HG02610 (cell line): ENCODE data around the gene U2AF2.

Source experiments
- ATAC-seq: cut with Tn5 transposase; IDR thresholded peaks from one replicate; pipeline ENCODE4 v1.9.1; 2021; ENCODE audit warnings: mild to moderate bottlenecking, moderate library complexity; ENCODE audit not compliant: unreplicated experiment

Gene U2AF2

DNA sequence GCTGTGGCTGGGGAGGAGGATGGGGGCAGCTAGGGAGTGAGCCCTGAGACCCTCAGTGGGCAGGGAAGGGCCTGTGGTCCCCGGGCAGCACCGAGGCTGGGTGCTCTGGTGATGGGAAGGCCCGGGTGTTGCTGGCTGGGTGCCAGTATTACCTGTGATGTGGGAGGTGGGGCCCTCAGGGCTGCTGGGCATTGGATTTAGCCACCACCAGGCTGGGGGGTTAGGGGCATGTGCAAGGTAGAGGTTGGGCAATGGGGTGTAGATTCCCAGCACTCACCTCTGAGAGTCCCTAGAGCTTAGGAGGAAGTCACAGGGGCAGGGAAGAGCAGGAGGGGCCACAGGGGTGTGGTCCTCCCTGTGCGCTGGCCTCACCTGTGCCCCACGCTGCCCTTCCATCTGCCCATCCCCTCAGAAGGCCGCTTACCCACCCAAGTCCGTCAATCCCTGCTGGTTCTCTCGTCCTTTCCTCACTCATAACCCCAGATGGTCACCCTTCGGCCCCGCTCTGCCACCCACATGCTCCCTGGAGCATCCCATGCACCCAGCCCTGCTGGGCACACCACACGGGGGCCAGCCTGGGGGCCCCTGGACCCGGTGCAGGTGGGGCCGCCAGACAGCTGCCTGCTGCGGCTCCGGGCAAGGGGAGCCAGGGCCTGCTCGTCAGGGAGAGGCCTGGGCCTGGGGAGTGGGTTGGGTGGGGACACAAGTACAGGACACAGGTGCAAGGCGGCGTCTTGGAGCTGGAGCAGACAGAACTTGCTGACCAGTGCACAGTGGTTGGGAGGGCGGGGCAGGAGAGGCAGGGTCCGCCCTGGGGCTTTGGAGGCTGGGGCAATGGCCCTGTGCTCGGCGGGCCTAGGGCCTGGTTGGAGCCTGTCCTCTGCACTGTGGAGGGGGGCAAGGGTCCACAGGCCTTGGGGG lies 32.7 kb downstream of the U2AF2 start:
- no peak for ATAC-seq

DNA sequence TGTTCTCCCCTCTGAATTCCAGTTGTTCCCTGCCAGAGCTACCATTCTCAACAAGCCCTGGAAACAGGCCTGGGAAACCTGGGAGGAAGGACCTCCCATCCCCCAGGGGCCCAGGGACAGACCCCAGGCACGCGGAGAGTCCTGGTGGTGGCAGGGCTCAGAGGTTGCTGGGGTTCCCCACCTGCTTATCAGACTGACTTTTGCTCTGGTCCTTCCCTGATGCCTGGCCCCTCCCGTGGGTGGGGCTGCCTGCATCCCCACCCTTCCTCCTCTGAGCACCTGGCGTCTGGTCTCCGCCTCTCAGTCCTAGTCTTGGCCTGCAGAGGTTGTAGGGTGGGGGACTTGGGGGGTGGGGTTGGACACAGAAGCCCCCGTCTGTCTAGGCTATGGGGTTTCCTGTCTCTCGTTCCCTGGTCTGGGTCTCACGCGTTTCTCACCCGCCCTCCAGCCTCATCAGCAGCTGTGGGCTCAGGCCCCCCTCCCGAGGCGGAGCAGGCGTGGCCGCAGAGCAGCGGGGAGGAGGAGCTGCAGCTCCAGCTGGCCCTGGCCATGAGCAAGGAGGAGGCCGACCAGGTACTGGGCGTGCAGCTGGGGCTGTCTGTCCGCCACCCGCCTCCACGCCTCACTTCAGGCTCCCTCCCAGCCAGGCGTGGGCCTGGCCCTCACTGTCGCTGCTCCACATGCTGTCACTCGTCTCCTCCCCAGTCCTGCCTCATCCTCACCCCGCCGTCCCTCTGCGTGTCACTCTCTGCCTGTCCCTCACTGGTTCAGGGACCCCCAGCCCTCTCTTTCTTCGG lies 33.8 kb downstream of the U2AF2 start:
- ATAC-seq = no peak

DNA sequence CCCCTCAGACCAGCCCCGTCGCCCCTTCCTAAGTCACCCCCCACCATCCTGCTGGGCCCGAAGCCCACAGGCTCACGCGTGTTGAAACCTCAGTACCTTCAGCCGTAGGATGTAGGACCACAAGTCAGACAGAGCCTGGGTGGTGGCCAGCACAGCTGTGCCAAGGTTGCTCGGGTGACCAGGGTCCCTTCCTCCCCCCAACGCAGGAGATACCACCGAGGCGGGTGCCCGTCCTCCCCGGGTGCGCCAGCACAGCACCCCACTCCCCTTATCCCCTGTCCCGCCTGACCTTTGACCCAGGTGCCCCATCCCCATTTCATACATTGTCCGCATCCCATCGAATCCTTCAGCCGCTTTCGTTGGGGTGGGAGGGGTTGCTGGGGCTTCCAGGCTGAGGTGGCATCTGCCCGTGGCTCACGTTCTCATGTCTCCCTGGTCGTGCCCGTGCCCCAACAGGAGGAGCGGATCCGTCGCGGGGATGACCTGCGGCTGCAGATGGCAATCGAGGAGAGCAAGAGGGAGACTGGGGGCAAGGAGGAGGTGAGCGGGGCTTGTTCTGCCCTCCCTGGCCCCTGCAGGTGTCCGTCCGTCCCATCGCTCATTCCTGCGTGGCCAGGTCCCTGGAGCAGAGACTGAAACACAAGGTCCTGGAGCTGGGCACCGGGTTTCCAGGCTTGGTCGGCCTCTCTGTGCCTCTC lies 34.7 kb downstream of the U2AF2 start:
- ATAC-seq = no peak

DNA sequence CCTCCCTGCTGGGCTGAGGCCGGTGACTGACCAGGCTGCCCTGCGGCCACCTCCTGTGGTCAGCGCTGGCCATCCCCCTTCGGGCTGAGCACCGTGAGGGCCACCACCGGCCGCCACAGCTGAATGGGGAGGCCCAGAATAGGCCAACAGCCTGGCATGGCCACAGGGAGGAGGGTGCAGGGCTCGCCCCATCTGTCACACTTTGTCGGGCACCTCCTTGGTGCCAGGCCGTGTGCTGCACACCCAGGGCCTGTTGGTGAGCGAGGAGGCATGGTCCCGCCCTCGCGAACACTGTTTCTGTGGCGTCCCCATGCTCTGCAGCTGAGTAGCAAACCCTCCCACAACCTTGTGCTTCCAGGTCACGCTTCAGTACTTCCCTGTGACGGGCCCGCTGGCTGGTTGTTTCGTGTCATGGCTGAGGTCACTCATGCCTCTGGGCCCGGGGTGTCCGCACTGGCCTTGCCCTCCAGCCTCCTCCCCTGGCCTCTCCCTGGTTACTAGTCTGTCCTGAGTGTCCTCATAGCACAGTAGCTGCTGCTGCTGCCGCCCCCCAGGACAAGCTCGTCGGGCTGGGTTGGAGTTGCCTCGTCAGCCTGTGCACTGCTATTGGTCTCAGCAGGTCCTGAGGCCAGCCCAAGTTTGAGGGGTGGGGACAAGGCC lies 35.4 kb downstream of the U2AF2 start:
- ATAC-seq = no peak

DNA sequence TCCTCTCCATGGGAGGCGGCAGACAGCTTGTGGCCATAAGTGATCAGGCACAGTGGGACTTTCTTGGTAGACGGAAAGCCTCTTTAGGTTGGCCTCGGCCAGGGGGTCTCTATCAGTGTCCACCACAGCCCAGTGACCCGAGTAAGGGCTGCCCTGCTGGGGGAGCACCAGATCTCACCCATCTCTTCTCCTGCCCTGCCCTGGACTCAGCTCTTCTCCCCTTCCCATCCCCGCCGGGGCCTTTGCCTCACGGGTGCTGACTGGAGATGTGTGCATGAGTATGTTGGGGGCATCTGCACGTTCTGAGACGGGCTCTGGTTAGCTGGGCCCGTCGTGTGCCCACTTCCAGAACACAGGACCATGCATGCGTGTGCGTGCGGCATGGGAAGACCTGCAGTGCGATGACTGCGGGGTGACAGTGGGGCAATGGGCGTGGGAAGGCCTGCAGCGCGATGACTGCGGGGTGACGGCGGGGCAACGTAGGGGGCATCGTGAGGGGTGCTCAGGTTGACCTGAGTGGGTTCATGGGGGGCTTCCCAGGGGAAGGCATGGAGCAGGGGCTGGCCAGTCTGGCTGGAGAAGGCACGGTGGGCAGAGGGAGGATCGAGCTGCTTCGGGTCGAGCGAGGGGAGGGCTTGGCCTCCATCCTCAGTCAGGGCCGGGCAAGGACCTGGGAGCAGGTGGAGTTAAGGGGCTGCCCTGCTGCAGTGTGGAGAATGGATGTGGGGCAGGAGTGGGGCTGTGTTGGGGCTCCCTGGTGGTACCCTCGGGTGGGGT lies 36.1 kb downstream of the U2AF2 start:
- no peak for ATAC-seq

DNA sequence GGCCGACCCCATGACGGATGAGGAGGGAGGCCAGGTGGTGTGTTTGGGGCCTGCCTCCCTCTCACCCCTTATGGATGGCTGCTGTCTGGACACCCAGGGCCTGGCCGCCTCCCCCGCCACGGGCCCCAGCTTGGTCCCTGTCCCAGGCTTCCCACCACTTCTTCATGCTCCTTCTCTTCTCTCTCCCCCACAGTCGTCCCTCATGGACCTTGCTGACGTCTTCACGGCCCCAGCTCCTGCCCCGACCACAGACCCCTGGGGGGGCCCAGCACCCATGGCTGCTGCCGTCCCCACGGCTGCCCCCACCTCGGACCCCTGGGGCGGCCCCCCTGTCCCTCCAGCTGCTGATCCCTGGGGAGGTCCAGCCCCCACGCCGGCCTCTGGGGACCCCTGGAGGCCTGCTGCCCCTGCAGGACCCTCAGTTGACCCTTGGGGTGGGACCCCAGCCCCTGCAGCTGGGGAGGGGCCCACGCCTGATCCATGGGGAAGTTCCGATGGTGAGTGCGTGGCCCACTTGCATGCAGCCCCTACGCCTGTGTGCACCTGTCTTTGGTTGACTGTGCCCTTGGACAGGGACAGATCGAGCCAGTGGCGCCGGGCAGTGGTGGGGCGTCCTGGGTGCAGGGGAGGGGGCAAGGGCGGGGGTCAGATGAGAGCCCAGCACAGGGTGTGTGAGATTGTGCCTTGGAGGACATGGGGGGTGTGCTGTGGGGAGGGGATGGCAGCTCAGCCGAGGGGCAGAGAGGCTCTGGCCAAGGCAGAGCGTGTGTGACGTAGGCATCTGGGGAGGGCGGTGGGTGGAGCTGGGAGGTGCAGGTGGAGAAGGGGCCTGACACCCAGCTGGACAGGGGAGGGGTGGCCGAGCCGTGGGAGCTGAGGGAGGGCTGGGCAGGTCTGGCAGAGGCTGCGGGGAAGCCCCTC lies 37.0 kb downstream of the U2AF2 start:
- no peak for ATAC-seq

DNA sequence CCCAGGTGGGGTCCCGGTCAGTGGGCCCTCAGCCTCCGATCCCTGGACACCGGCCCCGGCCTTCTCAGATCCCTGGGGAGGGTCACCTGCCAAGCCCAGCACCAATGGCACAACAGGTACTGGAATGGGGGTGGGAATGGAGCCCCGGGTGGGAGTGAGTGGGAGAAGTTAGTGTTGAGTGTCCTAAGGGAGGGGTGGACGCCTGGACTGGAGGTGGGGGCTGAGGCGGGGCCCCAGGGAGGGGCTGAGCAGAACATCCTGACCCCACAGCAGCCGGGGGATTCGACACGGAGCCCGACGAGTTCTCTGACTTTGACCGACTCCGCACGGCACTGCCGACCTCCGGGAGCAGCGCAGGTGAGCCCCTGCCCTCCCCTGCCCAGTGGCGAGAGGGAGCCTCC lies 37.8 kb downstream of the U2AF2 start:
- ATAC-seq = no peak

DNA sequence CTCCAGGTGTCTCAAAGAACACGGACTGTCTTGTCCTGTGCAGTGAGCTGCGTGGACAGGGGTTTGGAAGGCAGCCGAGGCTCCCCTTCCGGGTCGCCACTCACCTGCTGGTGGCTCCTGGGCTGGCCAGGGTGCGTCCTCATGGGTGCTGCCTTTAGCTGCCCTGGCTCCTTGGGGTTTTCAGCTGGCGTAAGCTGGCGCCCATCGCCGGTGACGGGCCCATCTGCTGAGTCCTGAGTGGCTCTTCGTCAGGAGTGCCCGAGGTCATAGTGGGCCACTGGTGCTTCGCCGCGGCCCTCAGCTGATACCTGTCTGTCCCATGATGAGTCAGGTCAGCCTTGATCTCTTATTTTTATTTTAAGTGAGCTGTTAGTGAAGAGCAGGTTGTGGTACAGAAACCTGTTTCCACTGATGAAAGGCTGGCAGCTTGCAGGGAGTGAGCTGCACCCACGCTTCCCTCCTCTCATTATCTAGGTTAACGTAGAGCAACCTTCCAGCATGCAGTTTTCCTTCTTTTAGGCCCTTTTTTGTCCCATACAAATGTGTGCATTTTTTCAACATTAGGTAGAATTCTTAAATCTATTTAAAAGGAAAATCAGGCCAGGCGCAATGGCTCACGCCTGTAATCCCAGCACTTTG lies 38.6 kb downstream of the U2AF2 start:
- ATAC-seq = no peak

DNA sequence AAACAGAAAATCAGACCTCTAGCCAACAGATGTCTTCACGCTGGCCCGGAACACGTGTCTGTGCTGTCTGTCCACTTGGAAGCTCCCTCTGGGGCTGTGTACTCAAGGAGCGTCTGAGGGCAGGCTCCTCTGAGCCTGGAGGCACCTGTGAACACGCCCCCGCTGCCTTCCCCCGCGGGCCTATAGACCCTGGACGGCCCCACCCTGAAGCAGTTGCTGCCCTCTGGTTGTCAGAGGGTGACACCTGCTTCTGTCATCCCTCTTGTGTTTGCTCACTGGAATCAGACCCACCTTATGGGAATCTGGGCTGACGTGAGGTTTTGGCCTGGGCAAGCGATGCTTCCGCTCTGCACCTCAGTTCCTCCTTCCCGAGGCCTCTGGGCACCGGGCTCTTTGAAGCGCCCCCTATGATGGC lies 39.4 kb downstream of the U2AF2 start:
- ATAC-seq = no peak

DNA sequence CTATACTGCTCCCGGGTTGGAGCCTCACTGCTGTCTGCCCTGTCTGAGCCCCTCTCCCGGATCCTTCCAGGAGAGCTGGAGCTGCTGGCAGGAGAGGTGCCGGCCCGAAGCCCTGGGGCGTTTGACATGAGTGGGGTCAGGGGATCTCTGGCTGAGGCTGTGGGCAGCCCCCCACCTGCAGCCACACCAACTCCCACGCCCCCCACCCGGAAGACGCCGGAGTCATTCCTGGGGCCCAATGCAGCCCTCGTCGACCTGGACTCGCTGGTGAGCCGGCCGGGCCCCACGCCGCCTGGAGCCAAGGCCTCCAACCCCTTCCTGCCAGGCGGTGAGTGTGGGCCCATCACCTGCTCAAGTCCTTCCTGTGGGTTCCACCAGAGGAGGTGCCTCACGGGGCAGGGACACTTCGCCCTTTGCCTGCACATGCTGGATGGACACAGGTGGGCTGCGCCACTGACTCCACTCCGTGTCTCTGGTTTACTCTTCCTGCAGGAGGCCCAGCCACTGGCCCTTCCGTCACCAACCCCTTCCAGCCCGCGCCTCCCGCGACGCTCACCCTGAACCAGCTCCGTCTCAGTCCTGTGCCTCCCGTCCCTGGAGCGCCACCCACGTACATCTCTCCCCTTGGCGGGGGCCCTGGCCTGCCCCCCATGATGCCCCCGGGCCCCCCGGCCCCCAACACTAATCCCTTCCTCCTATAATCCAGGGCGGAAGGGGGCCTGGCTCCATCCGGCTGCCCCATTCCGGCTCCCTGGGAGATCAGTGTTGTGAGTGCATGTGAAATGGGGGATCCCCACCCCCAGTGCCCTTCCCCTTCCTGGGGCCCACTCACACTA lies 40.0 kb downstream of the U2AF2 start:
- no peak for ATAC-seq

DNA sequence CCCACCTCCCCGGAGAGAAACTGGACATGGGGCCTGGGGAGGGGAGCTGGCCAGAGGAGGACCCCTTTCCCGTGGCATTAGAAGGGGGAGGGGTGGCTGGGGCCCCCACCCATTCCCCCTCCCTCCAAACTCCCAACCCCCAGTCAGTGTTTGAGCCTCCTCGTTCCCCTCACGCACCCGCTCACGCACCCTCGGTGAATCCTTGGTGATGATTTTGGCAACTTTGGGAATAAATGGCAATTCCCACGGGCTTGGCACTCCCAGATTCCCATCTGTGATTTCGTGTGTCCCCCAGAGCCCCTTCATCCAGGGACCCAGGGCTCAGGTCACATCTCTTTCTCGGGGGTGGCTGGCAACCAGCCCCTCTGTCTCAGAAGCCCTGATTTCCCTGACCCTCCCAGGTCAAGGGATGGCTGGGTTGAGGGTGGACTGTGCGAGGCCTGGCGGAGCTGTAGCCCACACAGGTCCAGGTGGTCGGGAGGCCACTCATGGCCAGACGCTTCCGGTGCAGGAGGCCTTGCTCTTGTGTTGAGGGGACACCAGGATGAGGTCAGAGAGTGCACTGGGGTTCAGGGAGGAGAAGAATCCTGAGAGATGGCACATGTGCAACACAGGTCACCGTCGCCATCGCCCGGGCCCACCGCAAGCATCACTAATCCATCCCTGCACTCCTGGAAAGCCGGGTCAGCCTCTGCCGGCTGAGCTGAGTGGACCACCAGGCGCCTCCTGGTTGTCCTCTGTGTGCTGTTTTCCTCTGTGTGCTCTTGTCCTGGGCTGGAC lies 40.9 kb downstream of the U2AF2 start:
- no peak for ATAC-seq

DNA sequence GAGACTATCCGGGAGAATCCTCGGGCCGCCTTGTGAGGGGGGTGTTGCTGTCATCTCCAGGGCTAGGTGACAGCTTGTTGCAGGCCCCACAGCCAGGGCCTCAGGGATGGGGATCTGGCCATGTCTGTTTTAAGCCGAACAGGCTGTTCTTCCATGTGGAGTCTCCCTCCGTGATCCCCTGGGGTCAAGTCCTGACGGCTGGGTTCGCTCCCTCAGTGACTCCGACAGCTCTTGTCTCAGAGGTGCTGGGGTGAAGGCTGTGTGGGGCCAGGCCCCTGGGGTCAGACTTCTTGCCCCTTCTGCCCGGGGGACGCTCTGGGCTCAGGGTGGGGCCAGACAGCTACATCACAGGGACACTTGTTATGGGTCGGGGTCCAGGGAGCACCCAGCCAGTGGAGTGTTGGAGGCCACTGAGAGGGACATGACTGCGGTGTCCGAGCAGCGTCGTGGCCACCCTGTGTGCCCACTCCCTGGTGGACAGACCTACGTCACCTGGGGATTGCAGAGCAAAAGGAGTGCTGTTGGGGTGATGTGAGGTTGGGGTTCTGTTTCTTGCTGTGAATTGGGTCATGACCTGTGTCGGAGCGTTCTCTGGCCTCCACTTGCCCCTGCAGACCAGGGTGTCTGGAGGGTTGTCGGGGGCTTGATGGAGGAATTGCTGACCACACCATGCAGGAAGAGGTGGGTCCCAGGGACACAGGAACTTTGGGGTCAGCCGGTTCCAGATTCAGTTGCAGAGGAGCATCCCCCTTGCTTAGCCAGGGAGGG lies 41.6 kb downstream of the U2AF2 start:
- no peak for ATAC-seq

DNA sequence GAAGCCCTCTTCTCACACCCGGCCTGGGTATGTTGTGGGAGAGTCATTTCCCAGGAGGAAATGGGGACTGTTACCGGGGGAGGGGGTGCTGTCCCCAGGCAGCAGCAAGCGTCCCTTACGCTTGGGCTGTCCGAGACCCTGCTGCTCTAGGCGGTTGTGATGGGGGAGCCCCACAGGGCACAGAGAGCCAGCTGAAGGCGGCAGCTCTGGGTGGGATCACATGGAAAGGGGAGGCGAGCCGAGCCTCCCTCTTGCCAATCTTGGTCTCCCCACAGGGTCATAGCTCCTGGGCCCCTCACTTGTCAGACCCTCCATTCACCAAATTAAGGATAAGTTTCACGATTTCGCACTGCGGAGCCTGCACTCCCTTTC lies 42.2 kb downstream of the U2AF2 start:
- no peak for ATAC-seq

DNA sequence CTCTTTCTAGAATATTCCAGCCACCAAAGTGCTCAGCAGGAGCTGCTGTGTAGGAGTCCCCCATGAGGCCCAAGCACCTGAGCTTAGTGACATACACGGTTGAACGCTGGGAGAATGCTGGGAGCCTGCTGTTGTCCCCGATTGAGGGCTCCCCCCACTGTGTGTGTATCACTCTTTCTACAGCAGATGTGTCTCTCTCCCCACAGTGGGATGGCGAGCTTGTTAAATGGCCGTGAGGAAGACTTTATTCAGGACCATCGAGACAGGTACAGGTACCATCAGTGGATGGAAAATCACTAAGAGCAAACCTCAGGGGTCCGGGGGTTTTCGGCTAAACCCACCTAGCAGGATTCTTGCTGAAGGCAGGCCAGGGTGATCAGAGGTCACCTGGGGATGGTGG lies 42.9 kb downstream of the U2AF2 start:
- ATAC-seq = no peak

DNA sequence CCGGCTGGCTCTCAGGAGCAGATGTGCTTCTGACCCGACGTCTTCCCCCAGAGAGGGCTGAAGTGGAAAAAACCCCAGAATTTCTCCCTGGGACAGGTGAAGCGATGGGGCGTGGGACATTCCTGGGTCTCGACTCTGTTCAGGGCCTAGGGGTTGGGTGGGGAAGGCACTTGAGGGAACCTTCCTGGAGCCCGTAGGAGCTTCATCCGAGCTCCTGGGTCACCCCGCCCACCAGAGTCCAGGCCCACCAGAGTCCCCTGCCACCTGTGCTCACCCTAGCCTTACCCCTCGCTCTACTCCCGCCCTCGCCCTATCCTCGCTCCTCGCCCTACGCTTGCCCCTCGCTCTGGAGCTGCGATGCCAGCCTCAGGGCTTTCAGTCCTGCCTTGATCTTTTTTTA lies 43.4 kb downstream of the U2AF2 start:
- ATAC-seq = no peak

DNA sequence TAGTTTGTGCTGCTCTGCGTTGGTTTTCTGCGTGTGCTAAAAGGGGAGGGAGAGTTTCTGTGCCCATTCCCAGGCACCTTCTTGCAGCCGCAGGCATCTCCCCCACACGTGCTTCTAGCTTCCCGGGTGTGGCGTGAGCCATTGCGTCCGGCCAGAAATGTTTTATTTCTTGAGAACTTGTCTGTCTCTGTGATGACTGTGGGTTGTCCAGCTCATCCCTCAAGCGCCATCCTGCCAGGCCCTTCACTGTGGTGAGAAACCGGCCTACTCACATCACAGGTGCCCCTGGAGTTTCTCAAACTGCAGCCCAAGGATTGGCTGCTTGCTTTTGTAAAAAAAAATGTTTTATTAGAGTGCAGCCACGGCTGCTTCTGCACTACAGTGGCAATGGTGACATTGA lies 44.4 kb downstream of the U2AF2 start:
- no peak for ATAC-seq
